ENCODE measurements around the gene AK4. TPM values are rescaled to one million over a fixed set of nuclear protein-coding genes. Genes with fewer than 3 reads are reported as not detected.
A peak's percentile ranks its signal among the peaks of the same experiment; 100 is the strongest.

The AK4 gene
- total and polyA plus RNA-seq, 8 donors = 0.68 to 5.8 (median 1.8) TPM

DNA sequence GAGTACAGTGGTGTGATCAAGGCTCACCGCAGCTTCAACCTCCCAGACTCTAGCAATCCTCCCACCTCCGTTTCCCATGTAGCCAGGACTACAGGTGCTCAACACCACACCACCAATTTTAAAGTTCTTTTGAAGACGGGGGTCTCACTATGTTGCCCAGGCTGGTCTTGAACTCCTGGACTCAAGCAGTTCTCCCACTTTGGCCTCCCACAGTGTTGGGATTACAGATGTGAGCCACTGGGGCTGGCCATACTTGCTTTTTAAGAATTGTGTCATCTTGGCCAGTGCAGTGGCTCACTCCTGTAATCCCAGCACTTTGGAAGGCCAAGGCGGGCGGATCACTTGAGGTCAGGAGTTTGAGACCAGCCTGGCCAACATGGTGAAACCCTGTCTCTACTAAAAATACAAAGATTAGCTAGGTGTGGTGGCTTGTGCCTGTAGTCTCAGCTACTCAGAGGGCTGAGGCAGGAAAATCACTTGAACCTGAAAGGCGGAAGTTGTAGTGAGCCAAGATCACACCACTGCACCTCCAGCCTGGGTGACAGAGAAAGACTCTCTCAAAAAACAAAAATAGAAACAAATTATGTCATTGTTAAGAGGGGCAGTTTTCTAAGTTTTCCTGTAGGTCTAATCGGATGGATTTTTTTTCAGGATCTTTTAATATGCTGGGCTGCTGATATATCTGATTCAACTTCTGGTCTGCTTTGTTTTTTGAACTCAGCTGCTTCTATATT lies 18.7 kb downstream of the AK4 start:
- no peak for DNase-seq
- H3K4me3 ChIP-seq = no peak overlapping the region
- no peaks in the 10 kb centered on the region for H3K27me3 ChIP-seq
- intact Hi-C loops (cut with DNase I) = no loop called here
- H3K9me3 ChIP-seq = no peaks in the 10 kb centered on the region
- WGBS, 2 donors = 87 to 92% methylated on average over 7 of the region's 7 CpGs
- no peak overlapping the region for H3K27ac ChIP-seq
- no peak for ATAC-seq
- FAIRE-seq = no peak
- no peaks in the 10 kb centered on the region for H3K36me3 ChIP-seq
- H3K4me1 ChIP-seq = no peaks in the 10 kb centered on the region
- TF ChIP-seq, protein P1, sequence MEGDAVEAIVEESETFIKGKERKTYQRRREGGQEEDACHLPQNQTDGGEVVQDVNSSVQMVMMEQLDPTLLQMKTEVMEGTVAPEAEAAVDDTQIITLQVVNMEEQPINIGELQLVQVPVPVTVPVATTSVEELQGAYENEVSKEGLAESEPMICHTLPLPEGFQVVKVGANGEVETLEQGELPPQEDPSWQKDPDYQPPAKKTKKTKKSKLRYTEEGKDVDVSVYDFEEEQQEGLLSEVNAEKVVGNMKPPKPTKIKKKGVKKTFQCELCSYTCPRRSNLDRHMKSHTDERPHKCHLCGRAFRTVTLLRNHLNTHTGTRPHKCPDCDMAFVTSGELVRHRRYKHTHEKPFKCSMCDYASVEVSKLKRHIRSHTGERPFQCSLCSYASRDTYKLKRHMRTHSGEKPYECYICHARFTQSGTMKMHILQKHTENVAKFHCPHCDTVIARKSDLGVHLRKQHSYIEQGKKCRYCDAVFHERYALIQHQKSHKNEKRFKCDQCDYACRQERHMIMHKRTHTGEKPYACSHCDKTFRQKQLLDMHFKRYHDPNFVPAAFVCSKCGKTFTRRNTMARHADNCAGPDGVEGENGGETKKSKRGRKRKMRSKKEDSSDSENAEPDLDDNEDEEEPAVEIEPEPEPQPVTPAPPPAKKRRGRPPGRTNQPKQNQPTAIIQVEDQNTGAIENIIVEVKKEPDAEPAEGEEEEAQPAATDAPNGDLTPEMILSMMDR (IDR thresholded peaks at IDR 0.05) = no peak

DNA sequence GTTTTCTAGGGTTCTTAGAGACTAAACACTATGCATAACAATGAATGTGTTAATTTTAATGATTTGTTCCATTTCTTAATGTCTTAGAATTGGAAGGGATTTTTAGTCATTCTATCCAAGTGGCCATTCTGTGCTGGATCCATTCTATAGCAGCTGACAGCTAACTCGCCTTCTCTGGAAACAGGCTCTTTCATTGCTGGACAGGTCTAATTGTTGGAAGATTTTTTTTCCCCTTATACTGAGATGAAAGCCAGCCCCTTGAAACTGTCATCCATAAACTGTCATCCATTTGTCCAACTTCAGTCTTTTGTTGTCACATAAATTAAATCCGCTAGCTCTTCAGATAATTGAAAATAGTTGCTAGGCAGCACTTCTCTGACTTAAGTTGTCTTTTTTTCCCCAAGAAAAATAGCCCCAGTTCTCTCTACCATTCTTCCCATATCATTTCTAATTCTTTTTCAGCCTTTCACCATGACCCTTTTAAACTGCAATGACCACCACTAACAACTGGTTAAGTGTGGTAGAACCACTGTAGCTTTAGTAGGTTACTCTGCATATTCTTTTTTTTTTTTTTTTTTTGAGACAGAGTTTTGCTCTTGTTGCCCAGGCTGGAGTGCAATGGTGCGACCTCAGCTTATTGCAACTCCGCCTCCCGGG lies 19.7 kb downstream of the AK4 start:
- WGBS, 2 donors = 96 to 97% methylated on average over 5 of the region's 5 CpGs
- FAIRE-seq = no peak
- Histone ChIP-seq H3K4me3 (no peak overlapping the region), H3K4me1 (no peaks in the 10 kb centered on the region), H3K27me3 (no peaks in the 10 kb centered on the region), H3K9me3 (no peaks in the 10 kb centered on the region), H3K27ac (no peak overlapping the region), H3K36me3 (no peaks in the 10 kb centered on the region)
- intact Hi-C loops (cut with DNase I) = no loop called here
- no peak for ATAC-seq
- no peak for DNase-seq
- TF ChIP-seq, protein P1 (IDR thresholded peaks at IDR 0.05) = no peak

DNA sequence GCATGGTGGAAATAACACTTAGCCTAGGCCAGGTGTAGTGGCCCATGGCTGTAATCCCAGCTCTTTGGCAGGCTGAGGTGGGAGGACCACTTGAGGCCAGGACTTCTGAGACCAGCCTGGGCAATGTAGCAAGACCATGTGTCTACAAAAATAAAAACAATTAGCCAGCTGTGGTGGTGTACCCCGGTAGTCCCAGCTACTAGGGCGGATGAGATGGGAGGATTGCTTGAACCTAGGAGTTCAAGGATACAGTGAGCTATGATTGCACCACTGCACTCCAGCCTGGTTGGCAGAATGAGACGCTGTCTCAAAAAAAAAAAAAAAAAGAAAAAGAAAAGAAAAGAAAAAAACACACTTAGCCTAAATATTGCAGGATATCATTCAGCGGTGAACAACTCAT lies 20.9 kb downstream of the AK4 start:
- 80 to 87% methylated on average over 4 of the region's 4 CpGs for WGBS, 2 donors
- Histone ChIP-seq H3K27ac (no peak overlapping the region), H3K4me3 (no peak overlapping the region), H3K27me3 (no peaks in the 10 kb centered on the region), H3K9me3 (no peaks in the 10 kb centered on the region), H3K36me3 (no peaks in the 10 kb centered on the region), H3K4me1 (no peaks in the 10 kb centered on the region)
- no peak for DNase-seq
- no peak for ATAC-seq
- FAIRE-seq = no peak
- intact Hi-C loops (cut with DNase I) = no loop called here
- TF ChIP-seq, protein P1 (IDR thresholded peaks at IDR 0.05) = no peak

GRCh38 chr1:65170511-65171142 lies 22.6 kb downstream of the AK4 start:
- intact Hi-C loops (cut with DNase I) = no loop called here
- WGBS, 2 donors = 41 to 50% methylated on average over 10 of the region's 10 CpGs
- Histone ChIP-seq H3K27me3 (no peaks in the 10 kb centered on the region), H3K9me3 (no peaks in the 10 kb centered on the region), H3K27ac (no peak overlapping the region), H3K4me1 (no peaks in the 10 kb centered on the region), H3K36me3 (no peaks in the 10 kb centered on the region), H3K4me3 (no peak overlapping the region)
- peak; percentile 58 to 83 (median 79) for ATAC-seq
- TF ChIP-seq, protein P1 (IDR thresholded peaks at IDR 0.05) = no peak
- DNase-seq = peak in 2 of 6 donors; percentile 28 to 30
- FAIRE-seq = no peak

Data from pancreas (tissue), 10 donors.